Karpas-422 (cell line): ENCODE data around the gene DCTN3. TPM values are rescaled to one million over a fixed set of nuclear protein-coding genes. Genes with fewer than 3 reads are reported as not detected.

Experiments used
- DNase-seq: peaks from one replicate; pipeline ENCODE4 v3.0.0-alpha.2; 2015
- H2AFZ ChIP-seq: fragments of 200-600 bp; sonication (generic); 2 replicates; pipeline ENCODE4 v1.6.1; 2014; ENCODE audit warnings: antibody characterized with exemption, low read length, mixed read lengths
- H3K27ac ChIP-seq: fragments of 200-600 bp; sonication (generic); 2 replicates; pipeline ENCODE4 v1.5.1; 2014; ENCODE audit warnings: mild to moderate bottlenecking, low read length, moderate library complexity
- H3K27me3 ChIP-seq: fragments of 200-600 bp; sonication (generic); 2 replicates; pipeline ENCODE4 v1.6.1; 2014; ENCODE audit warnings: low read length, mixed read lengths
- H3K36me3 ChIP-seq: fragments of 200-600 bp; sonication (generic); 2 replicates; pipeline ENCODE4 v1.6.1; 2014; ENCODE audit warnings: low read length, mixed read lengths; ENCODE audit not compliant: insufficient read depth
- H3K4me1 ChIP-seq: fragments of 200-600 bp; sonication (generic); 2 replicates; pipeline ENCODE4 v1.6.1; 2014; ENCODE audit warnings: mild to moderate bottlenecking, low read length, mixed read lengths
- H3K4me2 ChIP-seq: fragments of 200-600 bp; sonication (generic); 2 replicates; pipeline ENCODE4 v1.6.1; 2014; ENCODE audit warnings: low read length, low read depth, mild to moderate bottlenecking; ENCODE audit not compliant: poor library complexity, severe bottlenecking
- H3K4me3 ChIP-seq: fragments of 200-600 bp; sonication (generic); 2 replicates; pipeline ENCODE4 v1.5.1; 2014; ENCODE audit warnings: mild to moderate bottlenecking, antibody characterized with exemption, low read length, mixed read lengths
- H3K79me2 ChIP-seq: fragments of 200-600 bp; sonication (generic); 2 replicates; pipeline ENCODE4 v1.6.1; 2014; ENCODE audit warnings: mild to moderate bottlenecking, low read length, mixed read lengths
- H3K9ac ChIP-seq: fragments of 200-600 bp; sonication (generic); 2 replicates; pipeline ENCODE4 v1.6.0; 2014; ENCODE audit warnings: low read length
- H3K9me2 ChIP-seq: fragments of 200-600 bp; sonication (generic), shearing (Covaris generic); replicated peaks from 2 replicates; pipeline ENCODE4 v1.6.0; 2014; ENCODE audit warnings: mild to moderate bottlenecking, low read length, moderate library complexity; ENCODE audit not compliant: insufficient read depth
- H3K9me3 ChIP-seq: fragments of 300-700, 200-600 bp; sonication (generic); 2 replicates; pipeline ENCODE4 v1.6.1; 2014; ENCODE audit warnings: low read length, mixed read lengths
- H4K20me1 ChIP-seq: fragments of 200-600 bp; sonication (generic); 2 replicates; pipeline ENCODE4 v1.6.1; 2014; ENCODE audit warnings: mild to moderate bottlenecking, antibody characterized with exemption, low read length, low read depth; ENCODE audit not compliant: insufficient read depth
- total RNA-seq: library from RNA; depleted of rRNA; stranded (reverse); fragments of >200 nt; shearing (Covaris generic); gene quantifications from 2 replicates; pipeline ENCODE4 v1.2.3, GENCODE V29; 2014; ENCODE audit warnings: low replicate concordance

DCTN3 gene
- total RNA-seq, 1 experiment from 2014 or later: 75.9 TPM

- no peak overlapping the region for H3K4me3 ChIP-seq
- no peak overlapping the region for H3K4me2 ChIP-seq
- H3K79me2 ChIP-seq: peaks cover 15% of the 10 kb centered on the region
- H3K27ac ChIP-seq: no peak overlapping the region
- 0 out of 2 replicates have a peak, but pooled peaks cover 4% of the 10 kb centered on the region for H3K27me3 ChIP-seq
- no peak overlapping the region for H2AFZ ChIP-seq
- no peak overlapping the region for H3K9ac ChIP-seq
- DNase-seq: no peak
- H3K9me3 ChIP-seq: no peaks in the 10 kb centered on the region
- H4K20me1 ChIP-seq: no peaks in the 10 kb centered on the region
- peaks cover 19% of the 10 kb centered on the region for H3K4me1 ChIP-seq
- no peaks in the 10 kb centered on the region for H3K9me2 ChIP-seq
- H3K36me3 ChIP-seq: no peaks in the 10 kb centered on the region
Observed at GRCh38 chr9:34623374-34624235, 3.3 kb upstream of the DCTN3 start.

- Histone ChIP-seq H3K4me3 (no peak overlapping the region), H3K4me1 (peaks cover 36% of the 10 kb centered on the region), H3K27me3 (no peaks in the 10 kb centered on the region), H3K79me2 (peaks cover 28% of the 10 kb centered on the region), H3K9me3 (no peaks in the 10 kb centered on the region), H3K36me3 (no peaks in the 10 kb centered on the region), H3K4me2 (no peak overlapping the region), H4K20me1 (no peaks in the 10 kb centered on the region), H3K27ac (no peak overlapping the region), H2AFZ (no peak overlapping the region), H3K9ac (no peak overlapping the region), H3K9me2 (no peaks in the 10 kb centered on the region)
- no peak for DNase-seq
Observed at GRCh38 chr9:34615132-34615531, 5.2 kb downstream of the DCTN3 start.

- peak overlapping the region; percentile 100 for H3K4me3 ChIP-seq
- H3K4me2 ChIP-seq: peak overlapping the region; percentile 95
- peak overlapping the region; percentile 99 for H3K9ac ChIP-seq
- 0 out of 2 replicates have a peak overlapping the region, but pooled peaks have one; percentile 31 for H2AFZ ChIP-seq
- H3K79me2 ChIP-seq: peaks cover 12% of the 10 kb centered on the region
- H3K4me1 ChIP-seq: peaks cover 24% of the 10 kb centered on the region
- 0 out of 2 replicates have a peak overlapping the region, but pooled peaks have one; percentile 40 for H3K27ac ChIP-seq
- no peaks in the 10 kb centered on the region for H3K9me3 ChIP-seq
- peak; percentile 94 for DNase-seq
- no peaks in the 10 kb centered on the region for H3K9me2 ChIP-seq
- H3K27me3 ChIP-seq: no peaks in the 10 kb centered on the region
- H3K36me3 ChIP-seq: no peaks in the 10 kb centered on the region
- H4K20me1 ChIP-seq: no peaks in the 10 kb centered on the region
Observed at GRCh38 chr9:34612788-34613390, 7.4 kb downstream of the DCTN3 start.

GRCh38 chr9:34611811-34612787 is 8.2 kb downstream of the DCTN3 start, which contains the start of gene RPP25L:
RPP25L (minus strand) TSS chr9:34612097; CDS start chr9:34611296, 801 bp downstream.
- H3K4me2 ChIP-seq: peak within 1 kb of the TSS; percentile 95
- no peaks in the 10 kb centered on the region for H3K9me3 ChIP-seq
- peak within 1 kb of the TSS; percentile 100 for H3K4me3 ChIP-seq
- peak within 1 kb of the TSS; percentile 31 for H2AFZ ChIP-seq
- peaks cover 24% of the 10 kb centered on the region for H3K4me1 ChIP-seq
- H4K20me1 ChIP-seq: no peaks in the 10 kb centered on the region
- no peaks in the 10 kb centered on the region for H3K36me3 ChIP-seq
- H3K79me2 ChIP-seq: peaks cover 12% of the 10 kb centered on the region
- H3K27ac ChIP-seq: peak within 1 kb of the TSS; percentile 40; the same call in 1 of the 2 replicates
- peak within 1 kb of the TSS; percentile 99 for H3K9ac ChIP-seq
- DNase-seq: peak; percentile 96
- no peaks in the 10 kb centered on the region for H3K9me2 ChIP-seq
- no peaks in the 10 kb centered on the region for H3K27me3 ChIP-seq

- peak overlapping the region; percentile 99 for H3K9ac ChIP-seq
- no peaks in the 10 kb centered on the region for H4K20me1 ChIP-seq
- peak overlapping the region; percentile 31; the same call in 1 of the 2 replicates for H2AFZ ChIP-seq
- no peaks in the 10 kb centered on the region for H3K9me2 ChIP-seq
- DNase-seq: no peak
- H3K9me3 ChIP-seq: no peaks in the 10 kb centered on the region
- H3K27ac ChIP-seq: no peak overlapping the region; the same call in 1 of the 2 replicates
- no peaks in the 10 kb centered on the region for H3K36me3 ChIP-seq
- H3K79me2 ChIP-seq: peaks cover 12% of the 10 kb centered on the region
- H3K4me1 ChIP-seq: peaks cover 24% of the 10 kb centered on the region
- peak overlapping the region; percentile 100 for H3K4me3 ChIP-seq
- peak overlapping the region; percentile 95 for H3K4me2 ChIP-seq
- no peaks in the 10 kb centered on the region for H3K27me3 ChIP-seq
Observed at GRCh38 chr9:34611251-34611810, 9.0 kb downstream of the DCTN3 start.

GRCh38 chr9:34610434-34611206 is 9.7 kb downstream of the DCTN3 start:
- Histone ChIP-seq H3K9me3 (no peaks in the 10 kb centered on the region), H3K4me1 (peaks cover 24% of the 10 kb centered on the region), H2AFZ (no peak overlapping the region), H3K36me3 (no peaks in the 10 kb centered on the region), H3K27me3 (no peaks in the 10 kb centered on the region), H3K27ac (no peak overlapping the region), H3K9me2 (no peaks in the 10 kb centered on the region), H4K20me1 (no peaks in the 10 kb centered on the region), H3K4me2 (peak overlapping the region; percentile 95), H3K9ac (peak overlapping the region; percentile 99), H3K4me3 (peak overlapping the region; percentile 100), H3K79me2 (peaks cover 12% of the 10 kb centered on the region)
- DNase-seq: peak; percentile 41

- H4K20me1 ChIP-seq: no peaks in the 10 kb centered on the region
- DNase-seq: no peak
- no peaks in the 10 kb centered on the region for H3K9me2 ChIP-seq
- H3K27me3 ChIP-seq: no peaks in the 10 kb centered on the region
- H3K79me2 ChIP-seq: peaks cover 12% of the 10 kb centered on the region
- H3K36me3 ChIP-seq: no peaks in the 10 kb centered on the region
- H3K9me3 ChIP-seq: no peaks in the 10 kb centered on the region
- no peak overlapping the region for H3K9ac ChIP-seq
- H3K4me3 ChIP-seq: no peak overlapping the region
- H2AFZ ChIP-seq: no peak overlapping the region
- no peak overlapping the region for H3K4me2 ChIP-seq
- peaks cover 21% of the 10 kb centered on the region for H3K4me1 ChIP-seq
- H3K27ac ChIP-seq: no peak overlapping the region
Observed at GRCh38 chr9:34607331-34607730, 13.0 kb downstream of the DCTN3 start.
